Loucy (cell line): ENCODE results near the gene CD300E.
A peak's percentile ranks its signal among the peaks of the same experiment; 100 is the strongest.

Experiments used
- H2AFZ ChIP-seq: fragments of 200-600 bp; sonication (generic); 2 replicates; pipeline ENCODE4 v1.6.0; 2016; ENCODE audit warnings: antibody characterized with exemption, mild to moderate bottlenecking, low read length, moderate library complexity
- H3F3A ChIP-seq: fragments of 200-600 bp; 2 replicates; pipeline ENCODE4 v1.6.0; 2016; ENCODE audit warnings: antibody characterized with exemption, low read depth, mild to moderate bottlenecking
- H3K27me3 ChIP-seq: fragments of 200-600 bp; sonication (generic); 2 replicates; pipeline ENCODE4 v1.6.1; 2014; ENCODE audit warnings: low read length, mild to moderate bottlenecking; ENCODE audit not compliant: insufficient read depth, poor library complexity, severe bottlenecking
- H3K36me3 ChIP-seq: fragments of 200-600 bp; sonication (generic); 2 replicates; pipeline ENCODE4 v1.6.1; 2016; ENCODE audit warnings: low read length; ENCODE audit not compliant: insufficient read depth
- H3K4me1 ChIP-seq: fragments of 200-600 bp; sonication (generic); 2 replicates; pipeline ENCODE4 v1.5.1; 2014; ENCODE audit warnings: low read length, mild to moderate bottlenecking; ENCODE audit not compliant: insufficient read depth, poor library complexity, severe bottlenecking
- H3K4me2 ChIP-seq: fragments of 200-600 bp; sonication (generic); 2 replicates; pipeline ENCODE4 v1.6.0; 2014; ENCODE audit warnings: antibody characterized with exemption, low read length, low read depth, mild to moderate bottlenecking; ENCODE audit not compliant: poor library complexity, severe bottlenecking
- H3K4me3 ChIP-seq: fragments of 200-600 bp; sonication (generic); 2 replicates; pipeline ENCODE4 v1.5.1; 2014; ENCODE audit warnings: low read length, mild to moderate bottlenecking, mixed read lengths; ENCODE audit not compliant: poor library complexity, severe bottlenecking
- H3K79me2 ChIP-seq: fragments of 200-600 bp; sonication (generic); 2 replicates; pipeline ENCODE4 v1.6.1; 2014; ENCODE audit warnings: low read length; ENCODE audit not compliant: insufficient read depth
- H3K9ac ChIP-seq: fragments of 200-600 bp; sonication (generic); 2 replicates; pipeline ENCODE4 v1.6.0; 2014; ENCODE audit warnings: mild to moderate bottlenecking, low read depth, low read length, moderate library complexity; ENCODE audit not compliant: poor library complexity, severe bottlenecking
- H3K9me2 ChIP-seq: fragments of 200-600 bp; sonication (generic); replicated peaks from 2 replicates; pipeline ENCODE4 v1.6.1; 2016; ENCODE audit warnings: low read depth, low read length, mixed read lengths
- H3K9me3 ChIP-seq: fragments of 200-600 bp; sonication (generic); 2 replicates; pipeline ENCODE4 v1.6.1; 2014; ENCODE audit warnings: mild to moderate bottlenecking, antibody characterized with exemption, low read length, low read depth; ENCODE audit not compliant: insufficient read depth
- H4K20me1 ChIP-seq: fragments of 200-600 bp; sonication (generic); 2 replicates; pipeline ENCODE4 v1.6.0; 2014; ENCODE audit warnings: antibody characterized with exemption, low read length, mild to moderate bottlenecking; ENCODE audit not compliant: insufficient read depth, poor library complexity, severe bottlenecking
- CTCF ChIP-seq: fragments of 200-600 bp; sonication (generic); conservative IDR thresholded peaks from 2 replicates; pipeline ENCODE4 v1.5.1; 2014; ENCODE audit warnings: mild to moderate bottlenecking, antibody characterized with exemption, low read length
- EZH2phosphoT487 ChIP-seq: fragments of 200-600 bp; IDR thresholded peaks from 2 replicates; pipeline ENCODE4 v1.6.1; 2018; ENCODE audit warnings: antibody characterized with exemption, mild to moderate bottlenecking, moderate library complexity, borderline replicate concordance

CD300E gene

GRCh38 chr17:74567397-74567796, 56.1 kb downstream of the CD300E start, which contains the start of gene CD300H:
Gene CD300H (minus strand): TSS chr17:74567509.
- no peaks in the 10 kb centered on the region for H3F3A ChIP-seq
- no peak for TF ChIP-seq CTCF
- TF ChIP-seq EZH2phosphoT487, result no peak
- H3K4me2 ChIP-seq, result no peak within 1 kb of the TSS
- H3K9me3 ChIP-seq, result no peaks in the 10 kb centered on the region
- no peaks in the 10 kb centered on the region for H4K20me1 ChIP-seq
- H3K79me2 ChIP-seq, result no peaks in the 10 kb centered on the region
- H3K4me3 ChIP-seq, result no peak within 1 kb of the TSS
- no peaks in the 10 kb centered on the region for H3K36me3 ChIP-seq
- no peaks in the 10 kb centered on the region for H3K9me2 ChIP-seq
- H3K27me3 ChIP-seq, result no peaks in the 10 kb centered on the region
- no peaks in the 10 kb centered on the region for H3K4me1 ChIP-seq
- no peak within 1 kb of the TSS for H2AFZ ChIP-seq
- no peak within 1 kb of the TSS for H3K9ac ChIP-seq

GRCh38 chr17:74566132-74566753, 57.3 kb downstream of the CD300E start:
- H3K4me3 ChIP-seq, result no peak overlapping the region
- no peaks in the 10 kb centered on the region for H3K9me2 ChIP-seq
- no peaks in the 10 kb centered on the region for H3K4me1 ChIP-seq
- H3F3A ChIP-seq, result no peaks in the 10 kb centered on the region
- TF ChIP-seq EZH2phosphoT487 (no peak), CTCF (peak; percentile 86)
- no peaks in the 10 kb centered on the region for H4K20me1 ChIP-seq
- H3K79me2 ChIP-seq, result no peaks in the 10 kb centered on the region
- H3K36me3 ChIP-seq, result no peaks in the 10 kb centered on the region
- H3K27me3 ChIP-seq, result no peaks in the 10 kb centered on the region
- H2AFZ ChIP-seq, result no peak overlapping the region
- no peak overlapping the region for H3K4me2 ChIP-seq
- H3K9me3 ChIP-seq, result no peaks in the 10 kb centered on the region
- H3K9ac ChIP-seq, result no peak overlapping the region

- Histone ChIP-seq H3F3A (no peaks in the 10 kb centered on the region), H3K79me2 (no peaks in the 10 kb centered on the region), H4K20me1 (no peaks in the 10 kb centered on the region), H3K27me3 (no peaks in the 10 kb centered on the region), H2AFZ (no peak overlapping the region), H3K4me1 (no peaks in the 10 kb centered on the region), H3K9me2 (no peaks in the 10 kb centered on the region), H3K9ac (no peak overlapping the region), H3K4me2 (no peak overlapping the region), H3K9me3 (no peaks in the 10 kb centered on the region), H3K4me3 (no peak overlapping the region), H3K36me3 (no peaks in the 10 kb centered on the region)
- TF ChIP-seq CTCF (no peak), EZH2phosphoT487 (no peak)
These were observed 58.4 kb downstream of the CD300E start for GRCh38 chr17:74565126-74565525.
